HUES48 (cell line): ENCODE data around the gene BCKDHA.
"Not testable (repeated sequence)": the region's sequence is repeated elsewhere in the genome, so short reads cannot be mapped to it uniquely, and the experiment has no call there.

Experiments used
- H3K27ac ChIP-seq: one replicate; pipeline ENCODE4 v1.7.0; 2013; ENCODE audit warnings: low read depth, low read length, inconsistent platforms
- H3K27me3 ChIP-seq: 2 replicates; pipeline ENCODE4 v1.6.1; 2013; ENCODE audit warnings: mild to moderate bottlenecking, low read length; ENCODE audit not compliant: control insufficient read depth, insufficient read depth
- H3K36me3 ChIP-seq: 2 replicates; pipeline ENCODE4 v1.6.1; 2013; ENCODE audit warnings: low read length; ENCODE audit not compliant: control insufficient read depth, insufficient read depth
- H3K4me1 ChIP-seq: 2 replicates; pipeline ENCODE4 v1.6.1; 2013; ENCODE audit warnings: mild to moderate bottlenecking, low read length; ENCODE audit not compliant: control insufficient read depth, insufficient read depth
- H3K4me3 ChIP-seq: 2 replicates; pipeline ENCODE4 v1.5.1; 2013; ENCODE audit warnings: mild to moderate bottlenecking, low read depth, low read length
- H3K9ac ChIP-seq: 2 replicates; pipeline ENCODE4 v1.6.1; 2013; ENCODE audit warnings: mild to moderate bottlenecking, low read depth, low read length, moderate library complexity
- H3K9me3 ChIP-seq: 2 replicates; pipeline ENCODE4 v1.6.1; 2013; ENCODE audit warnings: low read length; ENCODE audit not compliant: control insufficient read depth, insufficient read depth

The BCKDHA gene

GRCh38 chr19:41408256-41408655, 10.6 kb downstream of the BCKDHA start:
- Histone ChIP-seq H3K27ac (no peak overlapping the region), H3K4me3 (no peak overlapping the region), H3K9me3 (no peaks in the 10 kb centered on the region), H3K36me3 (no peaks in the 10 kb centered on the region), H3K9ac (no peak overlapping the region), H3K27me3 (no peaks in the 10 kb centered on the region), H3K4me1 (0 out of 2 replicates have a peak, but pooled peaks cover 5% of the 10 kb centered on the region)

DNA sequence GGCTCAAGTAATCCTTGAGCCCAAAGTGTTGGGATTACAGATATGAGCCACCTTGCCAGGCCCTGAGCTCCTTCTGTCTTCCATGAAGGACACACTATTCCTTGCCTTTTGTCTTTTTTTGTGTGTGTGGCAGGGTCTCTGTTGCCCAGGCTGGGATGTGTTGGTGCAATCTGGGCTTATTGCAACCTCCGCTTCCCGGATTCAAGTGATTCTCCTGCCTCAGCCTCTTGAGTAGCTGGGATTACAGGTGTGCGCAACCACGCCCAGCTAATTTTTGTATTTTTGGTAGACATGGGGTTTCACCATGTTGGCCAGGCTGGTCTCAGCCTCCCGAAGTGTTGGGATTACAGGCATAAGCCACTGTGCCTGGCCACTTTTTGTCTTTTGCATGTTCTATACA, 11.2 kb downstream of the BCKDHA start:
- H3K9ac ChIP-seq, H3K27ac ChIP-seq, H3K4me1 ChIP-seq, H3K9me3 ChIP-seq, H3K36me3 ChIP-seq, H3K27me3 ChIP-seq, H3K4me3 ChIP-seq: not testable (repeated sequence)

- H3K9me3 ChIP-seq: no peaks in the 10 kb centered on the region
- H3K27me3 ChIP-seq: no peaks in the 10 kb centered on the region
- H3K36me3 ChIP-seq: no peaks in the 10 kb centered on the region
- 0 out of 2 replicates have a peak, but pooled peaks cover 5% of the 10 kb centered on the region for H3K4me1 ChIP-seq
- H3K9ac ChIP-seq: no peak overlapping the region
- H3K4me3 ChIP-seq: no peak overlapping the region
- H3K27ac ChIP-seq: no peak overlapping the region
Measured at GRCh38 chr19:41409288-41409687, 11.7 kb downstream of the BCKDHA start.

DNA sequence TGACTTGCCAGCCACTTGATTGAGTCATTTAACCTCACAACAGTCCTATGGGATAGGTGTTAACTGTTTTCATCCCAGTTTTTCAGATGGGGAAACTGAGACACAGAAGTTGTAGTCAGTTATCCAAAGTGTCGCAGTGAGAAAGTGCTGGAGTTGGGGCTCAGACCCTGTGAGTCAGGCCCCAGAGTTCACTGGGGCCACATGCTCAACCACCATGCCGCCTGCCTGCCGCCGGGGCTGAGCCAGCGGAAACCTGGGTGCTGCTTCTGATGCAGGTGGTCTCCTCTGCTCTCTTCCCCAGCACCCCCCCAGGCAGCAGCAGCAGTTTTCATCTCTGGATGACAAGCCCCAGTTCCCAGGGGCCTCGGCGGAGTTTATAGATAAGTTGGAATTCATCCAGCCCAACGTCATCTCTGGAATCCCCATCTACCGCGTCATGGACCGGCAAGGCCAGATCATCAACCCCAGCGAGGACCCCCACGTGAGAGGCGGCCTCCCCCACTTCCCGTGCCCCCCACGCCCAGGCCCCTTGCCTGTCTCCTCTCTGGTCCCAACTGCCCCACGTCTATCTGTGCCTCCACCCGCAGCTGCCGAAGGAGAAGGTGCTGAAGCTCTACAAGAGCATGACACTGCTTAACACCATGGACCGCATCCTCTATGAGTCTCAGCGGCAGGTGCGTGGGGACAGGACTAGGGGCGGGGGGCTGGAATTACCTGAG, 12.9 kb downstream of the BCKDHA start:
- H3K9ac ChIP-seq: no peak overlapping the region
- H3K4me3 ChIP-seq: no peak overlapping the region
- H3K9me3 ChIP-seq: no peaks in the 10 kb centered on the region
- H3K27me3 ChIP-seq: no peaks in the 10 kb centered on the region
- H3K36me3 ChIP-seq: peaks cover 2% of the 10 kb centered on the region; the same call in 1 of the 2 replicates
- H3K4me1 ChIP-seq: 0 out of 2 replicates have a peak, but pooled peaks cover 5% of the 10 kb centered on the region
- no peak overlapping the region for H3K27ac ChIP-seq

DNA sequence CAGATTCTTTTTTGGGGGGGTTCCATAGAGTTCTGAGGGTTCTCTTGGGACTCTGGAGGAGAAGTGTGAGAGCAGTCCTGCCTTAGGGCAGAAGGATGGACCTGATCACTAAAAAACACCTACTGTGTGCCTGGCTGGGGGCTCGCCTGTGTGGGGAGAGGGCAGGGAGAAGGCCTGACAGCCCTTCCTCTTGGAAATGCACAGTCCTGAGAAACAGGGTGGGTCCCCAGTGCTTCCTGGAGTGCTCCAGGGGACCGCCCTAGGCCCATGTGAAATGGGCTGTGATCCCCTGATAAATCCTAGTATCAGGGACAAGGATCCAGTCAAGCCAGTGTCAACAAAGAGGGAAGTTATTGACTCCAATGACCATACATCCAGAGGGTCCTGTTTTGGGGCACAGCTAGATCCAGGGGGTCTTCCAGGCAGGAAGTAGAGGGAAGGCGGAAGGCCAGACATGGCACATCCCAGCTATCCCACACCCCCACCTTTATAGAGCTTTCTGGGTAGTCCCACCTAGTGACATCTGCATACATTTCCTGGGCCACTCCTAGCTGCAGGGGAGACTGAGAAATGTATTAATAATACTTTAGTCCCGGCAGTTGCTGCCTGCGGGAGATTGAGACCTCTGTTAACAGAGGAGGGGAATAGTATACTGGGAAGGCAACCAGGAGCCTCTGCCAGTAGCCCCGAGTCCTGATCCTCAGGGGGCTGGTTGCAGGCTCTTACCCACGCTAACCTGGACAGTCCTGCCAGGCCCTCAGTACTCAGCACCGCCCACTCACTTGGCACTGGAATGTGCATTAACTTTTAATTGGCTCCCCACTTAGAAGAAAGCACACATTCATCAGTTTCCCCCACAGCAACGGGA, 13.7 kb downstream of the BCKDHA start:
- H3K9me3 ChIP-seq: no peaks in the 10 kb centered on the region
- H3K36me3 ChIP-seq: peaks cover 7% of the 10 kb centered on the region
- no peak overlapping the region for H3K9ac ChIP-seq
- H3K27me3 ChIP-seq: no peaks in the 10 kb centered on the region
- H3K4me1 ChIP-seq: 0 out of 2 replicates have a peak, but pooled peaks cover 5% of the 10 kb centered on the region
- H3K4me3 ChIP-seq: no peak overlapping the region
- no peak overlapping the region for H3K27ac ChIP-seq

DNA sequence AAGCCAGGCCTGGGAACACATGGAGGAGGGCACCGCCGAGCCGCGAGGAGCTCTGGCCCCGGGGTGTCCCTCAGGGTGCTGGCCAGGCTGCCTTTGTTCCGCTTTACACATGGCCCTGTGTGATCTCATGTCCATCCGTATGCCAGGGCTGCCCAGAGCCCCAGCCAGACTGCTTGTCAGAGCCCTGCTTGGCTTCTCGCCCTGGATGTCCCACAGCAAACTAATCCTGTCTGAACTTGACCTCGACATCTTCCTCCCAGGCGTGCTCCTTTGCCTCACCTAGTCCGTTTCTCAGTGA, 14.3 kb downstream of the BCKDHA start:
- Histone ChIP-seq H3K4me3 (no peak overlapping the region), H3K4me1 (0 out of 2 replicates have a peak, but pooled peaks cover 5% of the 10 kb centered on the region), H3K27ac (no peak overlapping the region), H3K36me3 (peaks cover 10% of the 10 kb centered on the region), H3K27me3 (no peaks in the 10 kb centered on the region), H3K9ac (no peak overlapping the region), H3K9me3 (no peaks in the 10 kb centered on the region)

- no peak overlapping the region for H3K27ac ChIP-seq
Measured at GRCh38 chr19:41412953-41413352, 15.3 kb downstream of the BCKDHA start.

DNA sequence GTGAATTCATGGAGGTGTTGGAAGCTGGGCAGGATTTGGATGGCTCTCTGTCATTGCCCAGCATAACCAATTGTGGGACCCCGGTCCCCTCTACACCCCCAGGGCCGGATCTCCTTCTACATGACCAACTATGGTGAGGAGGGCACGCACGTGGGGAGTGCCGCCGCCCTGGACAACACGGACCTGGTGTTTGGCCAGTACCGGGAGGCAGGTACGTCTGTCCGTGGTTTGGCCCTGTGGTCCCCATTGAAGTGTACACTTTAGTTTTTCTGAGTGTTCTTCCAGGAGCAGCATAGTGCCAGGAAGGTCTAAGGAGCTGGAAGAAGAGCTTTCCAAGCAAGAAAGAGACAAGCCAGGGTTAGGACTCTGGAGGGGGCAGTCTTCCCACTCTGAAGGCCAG, 16.3 kb downstream of the BCKDHA start:
- no peak overlapping the region for H3K27ac ChIP-seq
- H3K9ac ChIP-seq: no peak overlapping the region
- no peaks in the 10 kb centered on the region for H3K9me3 ChIP-seq
- H3K27me3 ChIP-seq: no peaks in the 10 kb centered on the region
- H3K4me3 ChIP-seq: no peak overlapping the region
- H3K4me1 ChIP-seq: no peaks in the 10 kb centered on the region
- H3K36me3 ChIP-seq: peaks cover 15% of the 10 kb centered on the region

More at GRCh38 chr19:41412953-41413352, 15.3 kb downstream of the BCKDHA start:
- Histone ChIP-seq H3K9ac (no peak overlapping the region), H3K9me3 (no peaks in the 10 kb centered on the region), H3K4me3 (no peak overlapping the region), H3K27me3 (no peaks in the 10 kb centered on the region), H3K4me1 (no peaks in the 10 kb centered on the region), H3K36me3 (peaks cover 11% of the 10 kb centered on the region)

DNA sequence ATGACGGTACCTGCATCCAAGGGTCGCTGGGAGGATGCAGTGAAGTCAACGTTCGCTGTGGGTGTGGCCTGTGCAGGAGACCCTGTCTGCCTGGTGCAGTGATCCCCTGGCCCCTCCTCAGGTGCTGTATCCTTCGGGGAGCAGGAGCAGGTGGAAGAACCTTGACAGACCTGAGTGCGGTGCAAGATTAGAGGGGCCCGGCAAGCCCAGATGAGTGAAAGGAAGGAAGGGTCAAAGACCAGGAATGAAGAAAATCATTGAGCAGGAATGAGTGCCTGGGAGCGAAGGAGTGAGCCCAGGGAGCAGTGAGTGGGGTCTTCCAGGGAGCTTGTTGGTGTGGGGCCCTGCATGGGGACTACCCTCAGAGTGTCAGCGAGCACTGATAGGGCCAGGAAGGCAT, 16.8 kb downstream of the BCKDHA start:
- Histone ChIP-seq H3K9me3 (no peaks in the 10 kb centered on the region), H3K27me3 (no peaks in the 10 kb centered on the region), H3K27ac (no peak overlapping the region), H3K36me3 (peaks cover 19% of the 10 kb centered on the region), H3K4me3 (no peak overlapping the region), H3K9ac (no peak overlapping the region), H3K4me1 (no peaks in the 10 kb centered on the region)

DNA sequence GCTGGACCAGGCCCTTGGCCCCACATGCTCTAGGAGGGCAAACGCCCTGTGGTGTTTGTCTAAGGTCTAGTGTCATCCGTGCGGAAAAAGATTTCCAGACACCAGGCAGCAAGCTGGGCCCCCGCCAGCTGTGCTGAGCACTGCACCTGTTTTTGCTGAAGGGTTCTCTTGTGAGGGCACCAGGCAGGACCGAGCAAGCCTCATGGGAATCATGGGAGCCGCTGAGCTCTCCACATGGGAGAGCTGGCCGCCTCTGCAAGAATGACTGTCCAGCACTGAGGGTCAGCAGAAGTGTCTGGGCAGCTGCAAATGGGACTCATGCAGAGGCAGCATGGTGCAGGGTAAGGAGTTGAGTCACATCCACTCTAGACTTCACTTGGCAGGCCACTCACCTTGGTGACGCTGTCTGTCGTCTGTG, 17.5 kb downstream of the BCKDHA start:
- Histone ChIP-seq H3K36me3 (peaks cover 25% of the 10 kb centered on the region), H3K4me1 (no peaks in the 10 kb centered on the region), H3K27me3 (no peaks in the 10 kb centered on the region), H3K27ac (no peak overlapping the region), H3K9ac (no peak overlapping the region), H3K4me3 (no peak overlapping the region), H3K9me3 (no peaks in the 10 kb centered on the region)

DNA sequence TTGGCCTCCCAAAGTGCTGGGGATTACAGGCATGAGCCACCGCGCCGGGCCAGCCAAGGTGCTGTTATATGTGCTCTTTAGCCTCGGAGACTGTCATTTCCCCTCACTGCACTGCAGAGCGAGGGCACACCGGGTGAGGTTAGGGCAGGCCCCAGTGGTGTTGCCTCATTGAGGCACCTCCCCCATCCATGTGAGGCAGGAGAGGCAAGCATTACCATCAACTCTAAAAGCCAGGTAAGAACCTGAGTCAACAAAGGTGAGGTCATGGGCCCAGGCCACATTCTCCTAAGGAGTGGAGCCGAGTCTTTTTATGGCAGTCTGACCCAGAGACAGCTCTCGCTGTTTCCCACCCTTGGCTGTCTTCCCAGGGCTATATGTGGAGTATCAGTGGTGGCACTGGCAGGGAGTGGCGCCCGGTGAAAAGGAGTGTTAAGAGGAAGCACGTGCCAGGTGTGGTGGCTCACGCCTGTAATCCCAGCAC, 18.6 kb downstream of the BCKDHA start:
- H3K4me1 ChIP-seq: no peaks in the 10 kb centered on the region
- no peaks in the 10 kb centered on the region for H3K9me3 ChIP-seq
- H3K27ac ChIP-seq: no peak overlapping the region
- peaks cover 27% of the 10 kb centered on the region for H3K36me3 ChIP-seq
- no peaks in the 10 kb centered on the region for H3K27me3 ChIP-seq
- H3K9ac ChIP-seq: no peak overlapping the region
- no peak overlapping the region for H3K4me3 ChIP-seq
